HepG2 (cell line): ENCODE data around the gene KCTD15.

Experiments
- HMG20A ChIP-seq: IDR thresholded peaks from 2 replicates; pipeline ENCODE4 v1.6.1; 2016; ENCODE audit warnings: borderline replicate concordance
- ZNF30 ChIP-seq: sonication (generic); formaldehyde crosslinking; IDR thresholded peaks from 2 replicates; pipeline ENCODE4 v1.5.0; 2020; ENCODE audit warnings: mild to moderate bottlenecking, missing genetic modification reagents
- ZNF670 ChIP-seq: sonication (generic); formaldehyde crosslinking; IDR thresholded peaks from 2 replicates; pipeline ENCODE4 v1.8.0; 2022; ENCODE audit warnings: mild to moderate bottlenecking, missing genetic modification reagents, borderline replicate concordance
- TF ChIP-seq, protein P1 (sequence below): sonication (generic); formaldehyde crosslinking; IDR thresholded peaks from 2 replicates; pipeline ENCODE4 v1.5.0; 2020; ENCODE audit warnings: mild to moderate bottlenecking, missing genetic modification reagents, moderate library complexity

DNA sequence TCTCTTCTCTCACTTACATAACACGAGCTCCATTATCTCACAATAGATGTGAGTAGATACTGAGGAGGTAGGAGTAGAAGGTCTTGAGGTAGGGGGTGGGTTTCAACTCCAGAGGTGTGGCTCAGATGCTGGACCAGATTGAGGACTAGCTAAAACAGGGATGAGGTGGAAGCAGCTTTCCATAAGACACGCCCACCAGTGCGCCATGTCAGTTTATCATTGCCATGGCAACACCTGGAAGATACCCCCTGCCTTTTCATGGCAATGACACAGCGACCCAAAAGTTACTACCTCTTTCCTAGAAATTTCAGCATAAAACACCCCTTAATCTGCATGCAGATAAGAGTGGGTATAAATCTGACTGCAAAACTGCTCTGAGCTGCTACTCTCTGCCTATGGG lies 44.1 kb downstream of the KCTD15 start:
- TF ChIP-seq ZNF30 (CRISPR knock-in tag) (no peak), HMG20A (CRISPR knock-in tag) (no peak), ZNF670 (no peak)
- TF ChIP-seq, protein P1, sequence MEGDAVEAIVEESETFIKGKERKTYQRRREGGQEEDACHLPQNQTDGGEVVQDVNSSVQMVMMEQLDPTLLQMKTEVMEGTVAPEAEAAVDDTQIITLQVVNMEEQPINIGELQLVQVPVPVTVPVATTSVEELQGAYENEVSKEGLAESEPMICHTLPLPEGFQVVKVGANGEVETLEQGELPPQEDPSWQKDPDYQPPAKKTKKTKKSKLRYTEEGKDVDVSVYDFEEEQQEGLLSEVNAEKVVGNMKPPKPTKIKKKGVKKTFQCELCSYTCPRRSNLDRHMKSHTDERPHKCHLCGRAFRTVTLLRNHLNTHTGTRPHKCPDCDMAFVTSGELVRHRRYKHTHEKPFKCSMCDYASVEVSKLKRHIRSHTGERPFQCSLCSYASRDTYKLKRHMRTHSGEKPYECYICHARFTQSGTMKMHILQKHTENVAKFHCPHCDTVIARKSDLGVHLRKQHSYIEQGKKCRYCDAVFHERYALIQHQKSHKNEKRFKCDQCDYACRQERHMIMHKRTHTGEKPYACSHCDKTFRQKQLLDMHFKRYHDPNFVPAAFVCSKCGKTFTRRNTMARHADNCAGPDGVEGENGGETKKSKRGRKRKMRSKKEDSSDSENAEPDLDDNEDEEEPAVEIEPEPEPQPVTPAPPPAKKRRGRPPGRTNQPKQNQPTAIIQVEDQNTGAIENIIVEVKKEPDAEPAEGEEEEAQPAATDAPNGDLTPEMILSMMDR (CRISPR knock-in tag), result no peak
